Cardiac muscle cell (in vitro differentiated cells and primary cell): ENCODE data around the gene ACADVL. TPM values are rescaled to one million over a fixed set of nuclear protein-coding genes. Genes with fewer than 3 reads are reported as not detected.

ENCODE experiments used
- DNase-seq, 2 donors: peaks; one replicate each; pipeline versions ENCODE4 v3.0.0 to v3.0.0-alpha.2; 2010 to 2017; ENCODE audit warnings: low read depth in 1 of 2, low spot score in 1 of 2
- H3K27ac ChIP-seq: fragments of 200-600 bp; sonication (generic); 2 replicates; pipeline ENCODE4 v1.5.1; 2016
- H3K27me3 ChIP-seq: fragments of 200-600 bp; sonication (generic); 2 replicates; pipeline ENCODE4 v1.6.0; 2016; ENCODE audit warnings: control low read depth
- H3K36me3 ChIP-seq: fragments of 200-600 bp; sonication (generic); 2 replicates; pipeline ENCODE4 v1.5.1; 2016; ENCODE audit warnings: control low read depth
- H3K4me1 ChIP-seq: fragments of 200-600 bp; sonication (generic); 2 replicates; pipeline ENCODE4 v1.8.1; 2017; ENCODE audit warnings: low read depth, mild to moderate bottlenecking, mixed run types
- H3K4me3 ChIP-seq: fragments of 200-600 bp; sonication (generic); 2 replicates; pipeline ENCODE4 v1.5.1; 2016; ENCODE audit warnings: mild to moderate bottlenecking
- H3K9me3 ChIP-seq: fragments of 200-600 bp; sonication (generic); 2 replicates; pipeline ENCODE4 v1.5.1; 2017; ENCODE audit warnings: low read depth, mild to moderate bottlenecking, control low read depth
- polyA plus RNA-seq: library from polyadenylated mRNA; unstranded; fragments of >200 nt; fragmentation: Nextera tagmentation; extraction: Ambion mirVana; gene quantifications from 2 replicates; pipeline ENCODE4 v1.2.1, GENCODE V29; 2016
- total RNA-seq: library from RNA; depleted of rRNA; stranded (reverse); fragments of >200 nt; gene quantifications from 2 replicates; pipeline ENCODE4 v1.2.3, GENCODE V29; 2016
- TF ChIP-seq, protein P1 (sequence below): IDR thresholded peaks from 2 replicates; pipeline ENCODE4 v1.5.1; 2012; ENCODE audit warnings: low read depth, mild to moderate bottlenecking, low read length

Gene ACADVL
- total and polyA plus RNA-seq, 2 experiments from 2014 or later = 364 to 681 TPM

DNA sequence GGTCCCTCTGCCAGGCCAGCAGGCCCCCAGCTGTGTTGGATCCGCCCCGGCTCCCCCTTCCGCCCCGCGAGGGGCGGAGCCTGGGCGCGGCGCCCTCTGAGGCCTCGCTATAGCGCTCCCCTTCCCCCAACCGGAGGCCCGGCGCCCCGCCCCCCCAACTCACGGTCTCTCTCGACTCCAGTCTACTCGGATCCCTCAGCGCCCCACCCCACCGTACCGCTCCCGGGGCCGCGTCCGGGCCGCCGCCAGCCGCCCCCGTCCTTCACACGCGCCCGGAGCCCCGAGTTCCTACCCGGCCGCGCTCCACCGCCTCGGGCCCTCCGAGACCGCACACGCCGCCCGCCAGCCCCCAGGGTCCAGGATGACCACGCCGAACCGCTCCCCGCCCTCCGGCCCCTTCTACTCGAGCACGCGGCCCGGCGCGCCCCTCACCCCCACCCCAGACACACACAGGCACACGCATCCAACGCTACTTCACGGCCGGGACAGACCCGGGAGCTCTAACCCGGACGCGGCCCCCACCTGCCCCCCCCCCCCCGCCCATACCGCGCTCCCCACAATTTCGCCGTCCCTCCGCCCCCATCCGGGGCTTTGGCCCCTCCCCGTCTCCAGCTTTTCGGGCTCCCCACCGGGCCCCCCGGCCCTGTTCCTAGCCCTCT is 18.2 kb downstream of the ACADVL start:
- H3K27me3 ChIP-seq = no peaks in the 10 kb centered on the region
- H3K27ac ChIP-seq = peak overlapping the region; percentile 83
- TF ChIP-seq, protein P1, sequence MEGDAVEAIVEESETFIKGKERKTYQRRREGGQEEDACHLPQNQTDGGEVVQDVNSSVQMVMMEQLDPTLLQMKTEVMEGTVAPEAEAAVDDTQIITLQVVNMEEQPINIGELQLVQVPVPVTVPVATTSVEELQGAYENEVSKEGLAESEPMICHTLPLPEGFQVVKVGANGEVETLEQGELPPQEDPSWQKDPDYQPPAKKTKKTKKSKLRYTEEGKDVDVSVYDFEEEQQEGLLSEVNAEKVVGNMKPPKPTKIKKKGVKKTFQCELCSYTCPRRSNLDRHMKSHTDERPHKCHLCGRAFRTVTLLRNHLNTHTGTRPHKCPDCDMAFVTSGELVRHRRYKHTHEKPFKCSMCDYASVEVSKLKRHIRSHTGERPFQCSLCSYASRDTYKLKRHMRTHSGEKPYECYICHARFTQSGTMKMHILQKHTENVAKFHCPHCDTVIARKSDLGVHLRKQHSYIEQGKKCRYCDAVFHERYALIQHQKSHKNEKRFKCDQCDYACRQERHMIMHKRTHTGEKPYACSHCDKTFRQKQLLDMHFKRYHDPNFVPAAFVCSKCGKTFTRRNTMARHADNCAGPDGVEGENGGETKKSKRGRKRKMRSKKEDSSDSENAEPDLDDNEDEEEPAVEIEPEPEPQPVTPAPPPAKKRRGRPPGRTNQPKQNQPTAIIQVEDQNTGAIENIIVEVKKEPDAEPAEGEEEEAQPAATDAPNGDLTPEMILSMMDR = no peak
- DNase-seq = peak; percentile 77 to 80
- H3K9me3 ChIP-seq = no peaks in the 10 kb centered on the region
- H3K4me1 ChIP-seq = peaks cover 24% of the 10 kb centered on the region
- peaks cover 6% of the 10 kb centered on the region for H3K36me3 ChIP-seq
- H3K4me3 ChIP-seq = peak overlapping the region; percentile 96

DNA sequence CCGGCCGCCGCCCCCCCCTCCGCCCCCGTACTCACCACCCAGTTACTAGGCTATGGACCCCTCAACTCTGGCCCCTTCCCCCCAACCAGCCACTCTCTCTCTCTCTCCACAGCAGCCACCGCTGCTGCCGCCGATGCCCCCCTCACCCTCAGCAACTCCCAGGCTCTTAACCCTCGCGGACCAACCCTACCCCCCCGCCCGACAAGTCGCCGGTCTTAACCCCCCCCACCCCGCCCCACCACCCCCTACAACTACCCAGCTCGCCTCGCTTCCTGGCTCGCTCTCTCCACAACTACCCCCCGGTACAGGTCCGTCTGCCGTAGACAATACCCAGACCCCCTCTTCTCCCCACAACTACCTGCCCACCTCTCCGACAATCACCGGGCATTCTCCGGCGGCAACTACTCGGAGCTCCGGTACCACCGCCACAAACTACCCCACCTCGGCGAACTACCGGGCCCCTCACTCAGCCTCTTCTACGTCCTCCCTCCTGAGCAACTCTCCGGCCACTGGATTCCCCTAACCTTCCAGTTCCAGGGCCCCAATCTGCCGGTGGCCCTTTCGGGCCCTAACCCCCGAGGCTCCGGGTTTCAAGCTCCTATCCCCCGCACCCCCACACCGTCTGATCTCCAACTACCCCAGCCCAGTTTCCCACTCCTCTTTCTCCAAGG is 18.8 kb downstream of the ACADVL start:
- peaks cover 6% of the 10 kb centered on the region for H3K36me3 ChIP-seq
- H3K4me3 ChIP-seq = peak overlapping the region; percentile 96
- H3K27ac ChIP-seq = peak overlapping the region; percentile 83
- TF ChIP-seq, protein P1 = no peak
- H3K9me3 ChIP-seq = no peaks in the 10 kb centered on the region
- peak; percentile 39 to 46 for DNase-seq
- no peaks in the 10 kb centered on the region for H3K27me3 ChIP-seq
- H3K4me1 ChIP-seq = peaks cover 23% of the 10 kb centered on the region

DNA sequence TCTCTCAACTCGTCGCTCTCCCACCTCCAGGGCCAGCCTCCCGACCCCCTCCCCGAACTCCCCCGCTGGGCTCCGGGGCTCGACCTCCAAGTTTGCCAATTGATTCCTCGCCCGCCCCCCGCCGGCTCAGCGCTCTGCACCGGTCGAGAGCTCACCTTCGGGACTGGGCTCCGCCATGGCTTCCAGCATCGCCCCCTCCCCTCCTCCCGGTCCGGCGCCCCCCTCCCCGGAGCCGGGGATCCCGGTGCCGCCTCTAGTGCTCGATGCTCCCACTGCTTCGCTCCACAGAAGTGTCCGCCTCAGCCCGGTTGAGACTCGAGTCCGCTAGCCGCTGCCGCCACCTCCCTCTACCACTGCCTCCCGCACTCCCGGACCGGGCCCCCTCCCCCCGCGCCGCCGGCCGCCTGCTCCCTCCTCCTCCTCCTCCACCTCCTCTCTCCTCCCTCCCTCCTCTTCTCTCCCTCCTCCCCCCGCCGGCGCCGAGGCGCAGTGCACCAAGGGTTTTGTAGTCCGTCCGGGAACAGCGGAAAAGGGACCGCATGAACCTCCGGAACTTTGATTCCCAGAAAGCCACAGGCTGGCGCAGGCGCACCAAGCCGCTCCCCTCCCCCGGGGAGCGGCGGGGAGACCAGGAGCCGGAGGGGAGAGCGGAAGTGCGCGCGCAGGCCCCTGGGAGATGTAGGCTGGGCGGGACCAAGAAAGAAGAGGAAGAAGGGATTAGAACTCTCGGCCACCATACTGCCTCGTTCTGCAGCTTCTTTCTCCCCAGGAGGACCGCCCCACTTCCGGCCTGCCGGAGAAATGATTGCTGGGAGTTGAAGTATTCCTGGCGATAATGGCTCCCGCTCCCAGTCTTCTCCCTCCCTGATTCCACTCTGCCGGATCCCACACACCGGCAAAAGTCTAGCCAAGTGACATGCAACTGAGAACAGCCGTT is 19.6 kb downstream of the ACADVL start, which contains the start of gene PHF23:
Gene PHF23, minus strand, starts transcription at position 367 of the 937 bp plus-strand sequence. Its CDS starts 178 bp downstream, at position 189.
- peak within 1 kb of the TSS; percentile 83 for H3K27ac ChIP-seq
- peak; percentile 99 to 100 for DNase-seq
- no peaks in the 10 kb centered on the region for H3K27me3 ChIP-seq
- TF ChIP-seq, protein P1 = no peak
- H3K4me1 ChIP-seq = peaks cover 23% of the 10 kb centered on the region
- H3K9me3 ChIP-seq = no peaks in the 10 kb centered on the region
- H3K4me3 ChIP-seq = peak within 1 kb of the TSS; percentile 96
- peaks cover 9% of the 10 kb centered on the region for H3K36me3 ChIP-seq

DNA sequence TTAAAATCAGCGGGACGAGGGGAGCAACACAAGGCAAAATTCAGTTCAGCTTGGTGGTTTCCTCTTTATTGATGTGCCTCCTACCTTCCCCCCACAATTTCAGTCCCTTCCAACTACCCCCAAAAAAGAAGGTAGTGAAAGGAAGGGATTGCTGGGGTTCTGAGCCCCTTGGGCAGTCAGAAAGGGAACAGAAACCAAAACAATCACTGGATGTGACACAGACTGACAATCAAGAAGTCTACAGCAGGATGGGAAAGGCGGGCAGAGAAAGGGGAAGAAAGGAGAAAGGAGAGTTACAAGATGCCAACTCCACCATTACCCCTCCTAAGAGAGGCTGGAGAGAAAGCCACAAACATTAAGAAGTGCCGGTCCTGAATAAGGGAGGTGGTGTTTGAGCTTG is 20.6 kb downstream of the ACADVL start:
- Histone ChIP-seq H3K9me3 (no peaks in the 10 kb centered on the region), H3K36me3 (peaks cover 12% of the 10 kb centered on the region), H3K4me1 (peaks cover 18% of the 10 kb centered on the region), H3K27me3 (no peaks in the 10 kb centered on the region), H3K4me3 (peak overlapping the region; percentile 19), H3K27ac (no peak overlapping the region)
- TF ChIP-seq, protein P1 = no peak
- no peak for DNase-seq

DNA sequence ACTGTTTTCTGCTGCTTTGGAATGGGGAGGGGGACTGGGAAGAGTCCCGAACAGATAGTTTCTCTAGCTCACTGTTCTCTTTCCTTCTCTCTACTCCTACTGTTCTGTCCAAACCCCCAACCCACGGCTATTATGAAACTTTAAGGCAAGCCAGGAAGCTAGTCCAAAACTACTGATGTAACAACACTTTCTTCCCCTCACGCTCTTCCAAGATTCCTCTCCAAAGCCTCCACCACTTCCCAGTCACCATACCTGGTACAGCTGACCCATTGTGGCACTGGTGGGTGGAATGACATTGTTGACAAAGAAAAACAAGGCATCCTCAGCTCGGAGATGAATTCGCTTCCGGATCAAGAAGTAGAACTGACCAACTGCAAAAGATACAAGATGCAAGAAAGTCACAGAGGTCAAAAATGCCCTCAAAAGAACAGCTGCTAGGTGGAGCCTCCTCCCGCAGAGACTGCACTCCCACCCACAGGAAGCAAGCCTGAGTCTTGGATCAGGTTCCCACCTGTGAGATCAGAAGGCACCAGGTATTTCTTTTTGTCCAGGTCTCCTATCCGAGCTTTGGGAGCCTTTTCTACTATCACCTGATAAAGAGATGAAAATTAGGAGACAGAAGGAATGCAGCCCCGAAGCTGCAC is 21.5 kb downstream of the ACADVL start:
- Histone ChIP-seq H3K36me3 (peaks cover 16% of the 10 kb centered on the region), H3K4me1 (peaks cover 18% of the 10 kb centered on the region), H3K27ac (peak overlapping the region; percentile 98), H3K9me3 (no peaks in the 10 kb centered on the region), H3K4me3 (peak overlapping the region; percentile 72), H3K27me3 (no peaks in the 10 kb centered on the region)
- TF ChIP-seq, protein P1 = no peak
- DNase-seq = no peak
